OCI-LY7 (cell line): Measurements from ENCODE around the gene FAM13A. TPM values are rescaled to one million over a fixed set of nuclear protein-coding genes. Genes with fewer than 3 reads are reported as not detected.

Experiments
- BruUV-seq: library from RNA; stranded (reverse); fragments of 400-500 nt; replicated peaks from 2 replicates; lab custom pipeline; 2021; lab: Mats Ljungman, UMichigan
- CTCF ChIA-PET: fragments of 300-600 bp; sonication (Branson Sonifier 250); formaldehyde crosslinking; loops from one replicate; lab custom pipeline; 2022; ENCODE audit warnings: antibody characterized with exemption; ENCODE audit not compliant: unreplicated experiment; lab: Charles Lee
- POLR2A ChIA-PET: fragments of 300-600 bp; sonication (Branson Sonifier 250); formaldehyde crosslinking; loops from one replicate; lab custom pipeline; 2022; ENCODE audit warnings: antibody characterized with exemption; lab: Charles Lee
- DNase-seq: peaks from one replicate; pipeline ENCODE4 v3.0.0-alpha.2; 2015; ENCODE audit warnings: low spot score
- H2AFZ ChIP-seq: fragments of 200-600 bp; sonication (generic), shearing (Covaris generic); 2 replicates; pipeline ENCODE4 v1.6.1; 2014; ENCODE audit warnings: mild to moderate bottlenecking, antibody characterized with exemption, low read length, moderate library complexity
- H3K27ac ChIP-seq: fragments of 200-600 bp; sonication (generic); 2 replicates; pipeline ENCODE4 v1.5.1; 2014; ENCODE audit warnings: mixed run types, low read depth, mild to moderate bottlenecking, moderate library complexity, low read length, inconsistent platforms; ENCODE audit not compliant: poor library complexity, severe bottlenecking
- H3K36me3 ChIP-seq: fragments of 200-600 bp; sonication (generic); 2 replicates; pipeline ENCODE4 v1.6.1; 2014; ENCODE audit warnings: mild to moderate bottlenecking, antibody characterized with exemption, low read length, moderate library complexity, mixed read lengths; ENCODE audit not compliant: insufficient read depth
- H3K4me1 ChIP-seq: fragments of 200-600 bp; sonication (generic); 2 replicates; pipeline ENCODE4 v1.5.1; 2014; ENCODE audit warnings: mild to moderate bottlenecking, low read length; ENCODE audit not compliant: insufficient read depth, poor library complexity, severe bottlenecking
- H3K4me2 ChIP-seq: fragments of 200-600 bp; sonication (generic); 2 replicates; pipeline ENCODE4 v1.6.1; 2014; ENCODE audit warnings: mild to moderate bottlenecking, low read length
- H3K4me3 ChIP-seq: fragments of 200-600 bp; sonication (generic); 2 replicates; pipeline ENCODE4 v1.5.1; 2014; ENCODE audit warnings: mild to moderate bottlenecking, low read depth, low read length; ENCODE audit not compliant: poor library complexity, severe bottlenecking
- H3K79me2 ChIP-seq: fragments of 200-600 bp; sonication (generic); 2 replicates; pipeline ENCODE4 v1.6.1; 2016; ENCODE audit warnings: low read depth, mild to moderate bottlenecking, low read length, moderate library complexity, mixed read lengths; ENCODE audit not compliant: insufficient read depth
- H3K9me2 ChIP-seq: fragments of 200-600 bp; sonication (generic); 2 replicates; pipeline ENCODE4 v1.6.1; 2016; ENCODE audit warnings: mild to moderate bottlenecking, low read length, mixed read lengths; ENCODE audit not compliant: insufficient read depth
- H3K9me3 ChIP-seq: fragments of 200-600 bp; sonication (generic); 2 replicates; pipeline ENCODE4 v1.6.1; 2014; ENCODE audit warnings: mild to moderate bottlenecking, mixed run types, low read length, mixed read lengths
- H4K20me1 ChIP-seq: fragments of 200-600 bp; sonication (generic); 2 replicates; pipeline ENCODE4 v1.6.1; 2014; ENCODE audit warnings: mild to moderate bottlenecking, antibody characterized with exemption, low read length, moderate library complexity, mixed read lengths; ENCODE audit not compliant: insufficient read depth
- EZH2phosphoT487 ChIP-seq: fragments of 200-600 bp; sonication (generic); IDR thresholded peaks from 2 replicates; pipeline ENCODE4 v1.6.1; 2018; ENCODE audit warnings: low read depth, borderline replicate concordance, mild to moderate bottlenecking, mixed run types, antibody characterized with exemption, low read length, moderate library complexity, mixed read lengths
- intact Hi-C: fragments of 100-400 bp; cut with micrococcal nuclease; formaldehyde crosslinking; loops from one replicate; pipeline ENCODE4 v1.10.0; 2022; ENCODE audit not compliant: unreplicated experiment
- total RNA-seq, 2 experiments: library from RNA; depleted of rRNA in 1 of 2; stranded (reverse); fragments of >200 nt in 1 of 2; shearing (Covaris generic) in 1 of 2; gene quantifications; 2 replicates each; pipeline ENCODE4 v1.2.3, GENCODE V29; 2014 to 2022
- TF ChIP-seq, protein P1 (sequence below): fragments of 200-600 bp; sonication (generic); conservative IDR thresholded peaks from 2 replicates; pipeline ENCODE4 v1.5.1; 2014; ENCODE audit warnings: mild to moderate bottlenecking, antibody characterized with exemption, low read length, moderate library complexity, mixed read lengths

FAM13A gene
- total RNA-seq, 2 experiments from 2014 or later, result not detected

DNA sequence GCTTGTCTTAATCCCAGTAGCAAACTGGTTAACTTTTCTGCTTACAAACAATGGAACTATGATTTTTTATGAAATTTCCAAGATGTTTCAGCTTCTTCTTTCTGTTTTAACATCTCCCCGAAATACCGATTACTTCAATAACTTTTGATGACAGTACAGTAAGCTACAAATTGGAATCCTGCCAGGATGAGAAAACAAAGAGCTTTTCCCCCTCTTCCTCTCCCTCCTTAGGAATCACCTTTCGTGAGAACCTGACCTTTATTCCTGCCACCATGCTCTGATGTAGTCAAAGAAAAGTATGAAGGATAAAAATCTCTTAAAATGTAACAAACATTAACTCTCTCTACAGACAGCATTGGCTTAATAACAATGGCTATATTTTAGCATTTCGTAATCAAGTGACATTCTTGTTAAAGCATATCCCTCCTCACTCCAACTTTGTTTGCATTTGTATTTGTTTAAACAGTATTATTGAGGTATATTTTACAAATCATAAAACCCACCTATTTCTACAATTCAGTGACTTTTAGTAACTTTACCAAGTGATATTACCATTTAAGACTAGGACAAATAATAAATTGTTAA lies 210.7 kb downstream of the FAM13A start:
- intact Hi-C loops, result no loop called here
- POLR2A ChIA-PET, result interaction anchor here (1.1 kb wide), 1 partner anchor 10 kb away, joined by 3 read pairs; no protein-coding TSS in a partner anchor
- Histone ChIP-seq H3K4me2 (no peak overlapping the region), H2AFZ (no peak overlapping the region), H3K27ac (no peak overlapping the region), H3K36me3 (no peaks in the 10 kb centered on the region), H3K4me3 (no peak overlapping the region), H3K4me1 (no peaks in the 10 kb centered on the region), H3K9me3 (no peaks in the 10 kb centered on the region), H3K79me2 (no peaks in the 10 kb centered on the region), H3K9me2 (no peaks in the 10 kb centered on the region), H4K20me1 (no peaks in the 10 kb centered on the region)
- no TSS peak for BruUV-seq
- TF ChIP-seq, protein P1, sequence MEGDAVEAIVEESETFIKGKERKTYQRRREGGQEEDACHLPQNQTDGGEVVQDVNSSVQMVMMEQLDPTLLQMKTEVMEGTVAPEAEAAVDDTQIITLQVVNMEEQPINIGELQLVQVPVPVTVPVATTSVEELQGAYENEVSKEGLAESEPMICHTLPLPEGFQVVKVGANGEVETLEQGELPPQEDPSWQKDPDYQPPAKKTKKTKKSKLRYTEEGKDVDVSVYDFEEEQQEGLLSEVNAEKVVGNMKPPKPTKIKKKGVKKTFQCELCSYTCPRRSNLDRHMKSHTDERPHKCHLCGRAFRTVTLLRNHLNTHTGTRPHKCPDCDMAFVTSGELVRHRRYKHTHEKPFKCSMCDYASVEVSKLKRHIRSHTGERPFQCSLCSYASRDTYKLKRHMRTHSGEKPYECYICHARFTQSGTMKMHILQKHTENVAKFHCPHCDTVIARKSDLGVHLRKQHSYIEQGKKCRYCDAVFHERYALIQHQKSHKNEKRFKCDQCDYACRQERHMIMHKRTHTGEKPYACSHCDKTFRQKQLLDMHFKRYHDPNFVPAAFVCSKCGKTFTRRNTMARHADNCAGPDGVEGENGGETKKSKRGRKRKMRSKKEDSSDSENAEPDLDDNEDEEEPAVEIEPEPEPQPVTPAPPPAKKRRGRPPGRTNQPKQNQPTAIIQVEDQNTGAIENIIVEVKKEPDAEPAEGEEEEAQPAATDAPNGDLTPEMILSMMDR, result no peak
- CTCF ChIA-PET, result no interaction called here
- no peak for DNase-seq

DNA sequence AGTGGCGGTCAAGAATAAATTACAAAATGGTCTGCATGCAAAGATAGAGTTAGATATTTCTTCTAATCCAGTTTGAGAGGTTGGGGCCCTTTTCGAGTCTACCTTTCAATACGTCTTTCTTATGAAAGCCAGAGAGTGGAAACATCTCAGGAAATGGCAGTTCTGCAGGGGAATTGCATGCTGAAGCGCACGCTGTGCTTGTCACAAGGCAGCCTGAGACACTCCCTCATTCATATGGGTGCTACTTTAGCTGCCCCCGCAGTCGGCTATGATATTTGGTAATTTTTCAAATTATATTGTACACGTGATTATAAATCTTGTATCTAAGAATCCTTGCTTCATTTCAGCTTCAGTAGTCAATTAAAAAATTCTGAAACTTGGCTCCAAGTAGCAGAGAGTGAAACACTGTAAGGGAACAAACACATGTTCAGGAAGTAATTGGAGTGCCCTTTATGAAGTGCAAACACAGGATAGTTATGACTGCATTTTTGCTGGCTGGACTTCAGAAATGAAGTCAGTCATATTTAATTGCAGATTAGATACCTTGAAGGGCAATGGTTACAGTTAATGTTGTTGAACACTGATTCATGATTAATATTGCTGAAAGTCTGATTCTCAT lies 213.8 kb downstream of the FAM13A start:
- no peak for TF ChIP-seq EZH2phosphoT487
- TF ChIP-seq, protein P1, result no peak
- POLR2A ChIA-PET, result interaction anchor here (0.6 kb wide), 1 partner anchor 649 kb away, joined by 3 read pairs; no protein-coding TSS in a partner anchor

DNA sequence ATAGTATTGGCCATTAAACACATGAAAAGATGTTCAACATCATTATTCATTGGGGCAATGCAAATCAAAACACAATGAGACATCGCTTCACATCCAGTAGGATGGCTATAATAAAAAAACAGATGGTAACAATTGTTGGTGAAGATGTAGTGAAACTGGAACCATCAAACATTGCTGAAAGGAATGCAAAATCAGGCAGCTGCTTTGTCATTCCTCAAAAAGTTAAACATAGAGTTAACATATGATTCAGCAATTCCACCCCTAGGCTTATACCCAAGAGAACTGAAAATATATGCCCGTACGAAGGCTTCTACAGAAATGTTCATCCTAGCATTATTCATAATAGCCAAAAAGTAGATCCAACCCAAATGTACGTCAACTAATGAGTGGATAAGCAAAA lies 215.3 kb downstream of the FAM13A start:
- H3K79me2 ChIP-seq, result no peaks in the 10 kb centered on the region
- DNase-seq, result no peak
- POLR2A ChIA-PET, result no interaction called here
- H3K4me1 ChIP-seq, result no peaks in the 10 kb centered on the region
- H3K27ac ChIP-seq, result no peak overlapping the region
- H3K4me3 ChIP-seq, result no peak overlapping the region
- H2AFZ ChIP-seq, result no peak overlapping the region
- TF ChIP-seq EZH2phosphoT487, result no peak
- TF ChIP-seq, protein P1, result no peak
- H3K9me3 ChIP-seq, result no peaks in the 10 kb centered on the region
- H3K36me3 ChIP-seq, result no peaks in the 10 kb centered on the region
- no peaks in the 10 kb centered on the region for H4K20me1 ChIP-seq
- no peak overlapping the region for H3K4me2 ChIP-seq
- intact Hi-C loops, result no loop called here
- CTCF ChIA-PET, result no interaction called here
- H3K9me2 ChIP-seq, result no peaks in the 10 kb centered on the region
- BruUV-seq, result no TSS peak

More for the DNA sequence above, 213.8 kb downstream of the FAM13A start:
- H3K9me2 ChIP-seq, result no peaks in the 10 kb centered on the region
- no peak overlapping the region for H3K4me2 ChIP-seq
- no peak for DNase-seq
- no peak overlapping the region for H3K4me3 ChIP-seq
- H3K79me2 ChIP-seq, result no peaks in the 10 kb centered on the region
- CTCF ChIA-PET, result no interaction called here
- no peaks in the 10 kb centered on the region for H4K20me1 ChIP-seq
- no peak overlapping the region for H2AFZ ChIP-seq
- no peaks in the 10 kb centered on the region for H3K9me3 ChIP-seq
- BruUV-seq, result no TSS peak
- H3K27ac ChIP-seq, result no peak overlapping the region
- intact Hi-C loops, result no loop called here
- H3K4me1 ChIP-seq, result no peaks in the 10 kb centered on the region
- H3K36me3 ChIP-seq, result no peaks in the 10 kb centered on the region
